ENCODE measurements around the gene CIAPIN1. TPM values are rescaled to one million over a fixed set of nuclear protein-coding genes. Genes with fewer than 3 reads are reported as not detected.

The CIAPIN1 gene
- total RNA-seq, 1 experiment from 2014 or later: 98.3 TPM

- no peaks in the 10 kb centered on the region for H3K27me3 Mint-ChIP-seq (ENCODE audit: insufficient read depth, unreplicated experiment)
- intact Hi-C loops (cut with micrococcal nuclease; ENCODE audit: unreplicated experiment): no loop called here
- Histone ChIP-seq H3K36me3 (ENCODE audit: control insufficient read depth, insufficient read depth, low read length) (no peaks in the 10 kb centered on the region), H3K4me3 (ENCODE audit: low read depth, low read length) (no peak overlapping the region), H3K27me3 (replicated peaks; ENCODE audit: control insufficient read depth, insufficient read depth, low read length) (no peaks in the 10 kb centered on the region), H3K4me1 (peaks cover 28% of the 10 kb centered on the region), H3K9me3 (no peaks in the 10 kb centered on the region)
- H3K9me3 Mint-ChIP-seq (ENCODE audit: unreplicated experiment): no peaks in the 10 kb centered on the region
- no peak overlapping the region for H3K4me3 Mint-ChIP-seq (ENCODE audit: unreplicated experiment)
- CTCF ChIA-PET: interaction anchor here (0.9 to 4.5 kb wide), 9 partner anchors 12 to 230 kb away, joined by 3 to 88 read pairs (median 4); partner anchors contain the start of genes CCL17 and PSME3IP1
- POLR2A ChIA-PET: no interaction called here
- H3K4me1 Mint-ChIP-seq (ENCODE audit: low read depth, unreplicated experiment): peaks cover 34% of the 10 kb centered on the region
- no TSS peak for BruUV-seq (replicated peaks)
- no peak overlapping the region for H3K27ac Mint-ChIP-seq (ENCODE audit: unreplicated experiment)
- H3K36me3 Mint-ChIP-seq (ENCODE audit: insufficient read depth, unreplicated experiment): peaks cover 5% of the 10 kb centered on the region
- DNase-seq: no peak
- TF ChIP-seq CTCF (IDR thresholded peaks at IDR 0.05; ENCODE audit: insufficient read depth in 1 of 2, low read depth in 1 of 2, low read length in 1 of 2, severe bottlenecking in 1 of 2, unreplicated experiment in 1 of 2): no peak
Measured at GRCh38 chr16:57416084-57416483, 31.1 kb downstream of the CIAPIN1 start.

- TF ChIP-seq CTCF (IDR thresholded peaks at IDR 0.05; ENCODE audit: insufficient read depth in 1 of 2, low read depth in 1 of 2, low read length in 1 of 2, severe bottlenecking in 1 of 2, unreplicated experiment in 1 of 2): no peak
- Mint-ChIP-seq H3K27ac (ENCODE audit: unreplicated experiment) (no peak overlapping the region), H3K36me3 (ENCODE audit: insufficient read depth, unreplicated experiment) (peaks cover 5% of the 10 kb centered on the region), H3K27me3 (ENCODE audit: insufficient read depth, unreplicated experiment) (no peaks in the 10 kb centered on the region), H3K9me3 (ENCODE audit: unreplicated experiment) (no peaks in the 10 kb centered on the region), H3K4me3 (ENCODE audit: unreplicated experiment) (no peak overlapping the region), H3K4me1 (ENCODE audit: low read depth, unreplicated experiment) (peaks cover 24% of the 10 kb centered on the region)
- H3K36me3 ChIP-seq (ENCODE audit: control insufficient read depth, insufficient read depth, low read length): no peaks in the 10 kb centered on the region
- no peaks in the 10 kb centered on the region for H3K9me3 ChIP-seq
- ChIA-PET POLR2A (no interaction called here), CTCF (no interaction called here)
- peaks cover 29% of the 10 kb centered on the region for H3K4me1 ChIP-seq
- intact Hi-C loops (cut with micrococcal nuclease; ENCODE audit: unreplicated experiment): no loop called here
- BruUV-seq (replicated peaks): no TSS peak
- no peak for DNase-seq
- H3K27me3 ChIP-seq (replicated peaks; ENCODE audit: control insufficient read depth, insufficient read depth, low read length): no peaks in the 10 kb centered on the region
- H3K4me3 ChIP-seq (ENCODE audit: low read depth, low read length): no peak overlapping the region
Measured at GRCh38 chr16:57413733-57414132, 33.5 kb downstream of the CIAPIN1 start.

- Histone ChIP-seq H3K4me1 (peaks cover 26% of the 10 kb centered on the region), H3K36me3 (ENCODE audit: control insufficient read depth, insufficient read depth, low read length) (no peaks in the 10 kb centered on the region), H3K9me3 (no peaks in the 10 kb centered on the region), H3K4me3 (ENCODE audit: low read depth, low read length) (no peak overlapping the region), H3K27me3 (replicated peaks; ENCODE audit: control insufficient read depth, insufficient read depth, low read length) (no peaks in the 10 kb centered on the region)
- ChIA-PET POLR2A (no interaction called here), CTCF (no interaction called here)
- DNase-seq: no peak
- Mint-ChIP-seq H3K9me3 (ENCODE audit: unreplicated experiment) (no peaks in the 10 kb centered on the region), H3K4me3 (ENCODE audit: unreplicated experiment) (no peak overlapping the region), H3K27ac (ENCODE audit: unreplicated experiment) (no peak overlapping the region), H3K27me3 (ENCODE audit: insufficient read depth, unreplicated experiment) (no peaks in the 10 kb centered on the region), H3K4me1 (ENCODE audit: low read depth, unreplicated experiment) (peaks cover 20% of the 10 kb centered on the region), H3K36me3 (ENCODE audit: insufficient read depth, unreplicated experiment) (peaks cover 5% of the 10 kb centered on the region)
- no TSS peak for BruUV-seq (replicated peaks)
- TF ChIP-seq CTCF (IDR thresholded peaks at IDR 0.05; ENCODE audit: insufficient read depth in 1 of 2, low read depth in 1 of 2, low read length in 1 of 2, severe bottlenecking in 1 of 2, unreplicated experiment in 1 of 2): no peak
- intact Hi-C loops (cut with micrococcal nuclease; ENCODE audit: unreplicated experiment): no loop called here
Measured at GRCh38 chr16:57413301-57413730, 33.9 kb downstream of the CIAPIN1 start.
